CD14-positive monocyte (primary cell): Measurements from ENCODE around the gene STX12. TPM values are rescaled to one million over a fixed set of nuclear protein-coding genes. Genes with fewer than 3 reads are reported as not detected.

Source experiments
- DNase-seq, 3 donors: peaks; one replicate each; pipeline ENCODE4 v3.0.0-alpha.2; 2011 to 2022
- H2AFZ ChIP-seq: 2 replicates; pipeline ENCODE4 v1.6.0; 2012; ENCODE audit warnings: mild to moderate bottlenecking, low read depth, low read length, inconsistent platforms; ENCODE audit not compliant: insufficient read depth, poor library complexity, severe bottlenecking
- H3K27ac ChIP-seq, 2 donors: 1 replicate in 1 of 2; 2 replicates in 1 of 2; pipeline ENCODE4 v1.5.1; 2012 to 2013; ENCODE audit warnings: low read length in 2 of 2, control low read depth in 1 of 2, inconsistent platforms in 1 of 2, low read depth in 1 of 2, mild to moderate bottlenecking in 1 of 2
- H3K27me3 ChIP-seq, 2 donors: one replicate each; pipeline versions ENCODE4 v1.6.0 to v1.6.1; 2011 to 2013; ENCODE audit warnings: low read length in 2 of 2; ENCODE audit not compliant: control insufficient read depth in 2 of 2, insufficient read depth in 2 of 2
- H3K36me3 ChIP-seq, 2 donors: replicated peaks in 1 of 2; 1 replicate in 1 of 2; 2 replicates in 1 of 2; pipeline versions ENCODE4 v1.5.1 to v1.6.1; 2012 to 2013; ENCODE audit warnings: low read length in 2 of 2, control low read depth in 1 of 2, inconsistent platforms in 1 of 2, mild to moderate bottlenecking in 1 of 2; ENCODE audit not compliant: insufficient read depth in 2 of 2, control insufficient read depth in 1 of 2
- H3K4me1 ChIP-seq, 2 donors: 1 replicate in 1 of 2; 2 replicates in 1 of 2; pipeline versions ENCODE4 v1.5.1 to v1.6.1; 2012 to 2013; ENCODE audit warnings: low read length in 2 of 2, control low read depth in 1 of 2, inconsistent platforms in 1 of 2, mild to moderate bottlenecking in 1 of 2, moderate library complexity in 1 of 2; ENCODE audit not compliant: insufficient read depth in 2 of 2, control insufficient read depth in 1 of 2
- H3K4me2 ChIP-seq: replicated peaks from 2 replicates; pipeline ENCODE3; 2012; ENCODE audit warnings: low read length, moderate library complexity, mild to moderate bottlenecking; ENCODE audit not compliant: poor library complexity, severe bottlenecking; ENCODE audit errors: extremely low read depth
- H3K4me3 ChIP-seq, 3 experiments: fragments of 200-600 bp in 1 of 3; sonication (generic) in 1 of 3; replicated peaks in 1 of 3; 1 replicate in 2 of 3; 2 replicates in 1 of 3; pipeline ENCODE4 v1.5.1; 2011 to 2013; ENCODE audit warnings: low read length in 3 of 3, mild to moderate bottlenecking in 3 of 3, control low read depth in 2 of 3, low read depth in 2 of 3, inconsistent platforms in 1 of 3, moderate library complexity in 1 of 3
- H3K79me2 ChIP-seq: 2 replicates; pipeline ENCODE4 v1.6.0; 2012; ENCODE audit warnings: mild to moderate bottlenecking, control low read depth, inconsistent platforms, low read length, moderate library complexity; ENCODE audit not compliant: insufficient read depth
- H3K9ac ChIP-seq: 2 replicates; pipeline ENCODE4 v1.6.0; 2017; ENCODE audit warnings: low read length, mild to moderate bottlenecking; ENCODE audit not compliant: insufficient read depth, poor library complexity, severe bottlenecking
- H3K9me3 ChIP-seq, 2 donors: replicated peaks in 1 of 2; 1 replicate in 1 of 2; 2 replicates in 1 of 2; pipeline versions ENCODE4 v1.5.1 to v1.6.1; 2012 to 2013; ENCODE audit warnings: low read length in 2 of 2, control low read depth in 1 of 2; ENCODE audit not compliant: control insufficient read depth in 1 of 2, insufficient read depth in 1 of 2
- H4K20me1 ChIP-seq: 2 replicates; pipeline ENCODE4 v1.6.0; 2012; ENCODE audit warnings: mild to moderate bottlenecking, low read length, control low read depth, moderate library complexity; ENCODE audit not compliant: insufficient read depth
- H3K27ac Mint-ChIP-seq, 7 donors: one replicate each; pipeline ENCODE4 v1.8.0; 2020; ENCODE audit warnings: mild to moderate bottlenecking in 7 of 7, mixed read lengths in 7 of 7, moderate library complexity in 6 of 7, inconsistent platforms in 2 of 7
- H3K27me3 Mint-ChIP-seq, 3 donors: one replicate each; pipeline ENCODE4 v1.8.0; 2021 to 2022; ENCODE audit warnings: low read depth in 3 of 3, mild to moderate bottlenecking in 3 of 3, mixed read lengths in 3 of 3, moderate library complexity in 3 of 3, inconsistent platforms in 1 of 3
- H3K36me3 Mint-ChIP-seq, 2 donors: one replicate each; pipeline ENCODE4 v1.8.0; 2020; ENCODE audit warnings: mixed read lengths in 2 of 2, inconsistent platforms in 1 of 2, mild to moderate bottlenecking in 1 of 2
- H3K4me1 Mint-ChIP-seq: one replicate; pipeline ENCODE4 v1.8.0; 2020; ENCODE audit warnings: mild to moderate bottlenecking, mixed read lengths
- H3K4me3 Mint-ChIP-seq, 2 donors: one replicate each; pipeline ENCODE4 v1.8.0; 2020; ENCODE audit warnings: mild to moderate bottlenecking in 2 of 2, mixed read lengths in 2 of 2, moderate library complexity in 1 of 2
- H3K9me3 Mint-ChIP-seq, 7 donors: one replicate each; pipeline ENCODE4 v1.8.0; 2020 to 2022; ENCODE audit warnings: mixed read lengths in 7 of 7, mild to moderate bottlenecking in 6 of 7, moderate library complexity in 6 of 7, inconsistent platforms in 2 of 7
- WGBS: methylation state at CpG from one replicate; pipeline ENCODE4 v1.1.5; 2013; ENCODE audit warnings: missing lambda C conversion rate; ENCODE audit not compliant: insufficient coverage; 5-methylcytosine and 5-hydroxymethylcytosine counted together
- intact Hi-C, 2 donors: fragments of 100-400 bp; cut with micrococcal nuclease; formaldehyde crosslinking; loops; one replicate each; pipeline versions ENCODE4 v1.15.0 to v1.15.1; 2023
- polyA plus RNA-seq, 3 donors: library from polyadenylated mRNA; depleted of rRNA in 1 of 3; unstranded in 2 of 3; stranded (reverse) in 1 of 3; fragments of 300-500 nt in 2 of 3; fragments of >200 nt in 1 of 3; fragmentation: Illumina TruSeq in 2 of 3; gene quantifications; 1 replicate in 2 of 3; 2 replicates in 1 of 3; pipeline ENCODE4 v1.2.3, GENCODE V29; 2012 to 2021
- TF ChIP-seq, protein P1 (sequence below): fragments of 200-600 bp; IDR thresholded peaks from one replicate; pipeline ENCODE4 v1.8.0; 2022; ENCODE audit warnings: antibody characterized with exemption, mild to moderate bottlenecking

STX12 gene
- polyA plus RNA-seq, 3 donors = 29.4 to 49.4 (median 36.2) TPM

- peaks cover 75% of the 10 kb centered on the region for H4K20me1 ChIP-seq
- H3K9ac ChIP-seq = no peak overlapping the region
- no peaks in the 10 kb centered on the region for H3K4me1 Mint-ChIP-seq
- peaks cover 73 to 89% of the 10 kb centered on the region in 2 donors for H3K36me3 Mint-ChIP-seq
- no peaks in the 10 kb centered on the region for H3K4me1 ChIP-seq
- no peak overlapping the region for H3K27ac ChIP-seq
- H3K27me3 Mint-ChIP-seq = no peaks in the 10 kb centered on the region
- DNase-seq = no peak
- TF ChIP-seq, protein P1, sequence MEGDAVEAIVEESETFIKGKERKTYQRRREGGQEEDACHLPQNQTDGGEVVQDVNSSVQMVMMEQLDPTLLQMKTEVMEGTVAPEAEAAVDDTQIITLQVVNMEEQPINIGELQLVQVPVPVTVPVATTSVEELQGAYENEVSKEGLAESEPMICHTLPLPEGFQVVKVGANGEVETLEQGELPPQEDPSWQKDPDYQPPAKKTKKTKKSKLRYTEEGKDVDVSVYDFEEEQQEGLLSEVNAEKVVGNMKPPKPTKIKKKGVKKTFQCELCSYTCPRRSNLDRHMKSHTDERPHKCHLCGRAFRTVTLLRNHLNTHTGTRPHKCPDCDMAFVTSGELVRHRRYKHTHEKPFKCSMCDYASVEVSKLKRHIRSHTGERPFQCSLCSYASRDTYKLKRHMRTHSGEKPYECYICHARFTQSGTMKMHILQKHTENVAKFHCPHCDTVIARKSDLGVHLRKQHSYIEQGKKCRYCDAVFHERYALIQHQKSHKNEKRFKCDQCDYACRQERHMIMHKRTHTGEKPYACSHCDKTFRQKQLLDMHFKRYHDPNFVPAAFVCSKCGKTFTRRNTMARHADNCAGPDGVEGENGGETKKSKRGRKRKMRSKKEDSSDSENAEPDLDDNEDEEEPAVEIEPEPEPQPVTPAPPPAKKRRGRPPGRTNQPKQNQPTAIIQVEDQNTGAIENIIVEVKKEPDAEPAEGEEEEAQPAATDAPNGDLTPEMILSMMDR = no peak
- no peak overlapping the region for H3K4me2 ChIP-seq
- H3K79me2 ChIP-seq = peaks cover 8% of the 10 kb centered on the region
- intact Hi-C loops = no loop called here
- no peaks in the 10 kb centered on the region for H3K9me3 ChIP-seq
- H2AFZ ChIP-seq = no peak overlapping the region
- H3K27me3 ChIP-seq = no peaks in the 10 kb centered on the region
- H3K4me3 ChIP-seq = no peak overlapping the region
- H3K27ac Mint-ChIP-seq = no peak overlapping the region
- H3K4me3 Mint-ChIP-seq = no peak overlapping the region
- no peaks in the 10 kb centered on the region for H3K9me3 Mint-ChIP-seq
- no CpG with 5 or more reads among the region's 1 CpG for WGBS
- H3K36me3 ChIP-seq = peaks cover 76 to 91% of the 10 kb centered on the region in 2 donors
These were observed 22.6 kb downstream of the STX12 start for GRCh38 chr1:27795601-27796000.

DNA sequence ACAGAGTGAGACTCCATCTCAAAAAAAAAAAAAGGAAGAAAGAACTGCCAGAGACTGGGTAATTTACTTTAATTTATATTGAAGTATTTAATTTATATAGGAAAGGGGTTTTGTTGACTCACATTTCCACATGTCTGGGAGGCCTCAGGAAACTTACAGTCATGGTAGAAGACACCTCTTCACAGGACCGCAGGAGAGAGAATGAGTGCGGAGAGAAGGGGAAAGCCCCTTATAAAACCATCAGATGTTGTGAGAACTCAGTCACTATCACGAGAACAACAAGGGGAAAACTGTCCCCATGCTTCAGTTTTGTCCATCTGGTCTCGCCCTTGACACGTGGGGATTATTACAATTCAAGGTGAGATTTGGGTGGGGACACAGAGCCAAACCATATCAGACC is 31.8 kb downstream of the STX12 start:
- DNase-seq = no peak
- Mint-ChIP-seq H3K4me3 (no peak overlapping the region), H3K27me3 (no peaks in the 10 kb centered on the region), H3K27ac (peak overlapping the region in 1 of 7 donors; percentile 38), H3K4me1 (no peaks in the 10 kb centered on the region), H3K9me3 (peaks cover 0 to 4% (median 0%) of the 10 kb centered on the region in 7 donors), H3K36me3 (peaks cover 64 to 87% of the 10 kb centered on the region in 2 donors)
- Histone ChIP-seq H3K79me2 (no peaks in the 10 kb centered on the region), H3K27ac (no peak overlapping the region), H4K20me1 (peaks cover 40% of the 10 kb centered on the region), H3K4me2 (no peak overlapping the region), H3K4me1 (no peaks in the 10 kb centered on the region), H3K27me3 (no peaks in the 10 kb centered on the region), H3K36me3 (peaks cover 78 to 89% of the 10 kb centered on the region in 2 donors), H3K9ac (no peak overlapping the region), H3K9me3 (no peaks in the 10 kb centered on the region), H2AFZ (no peak overlapping the region), H3K4me3 (no peak overlapping the region)
- TF ChIP-seq, protein P1 = no peak
- intact Hi-C loops = no loop called here
- 100% methylated on average over 3 of the region's 5 CpGs for WGBS
